ENCODE results near the gene NHERF1.

DNA sequence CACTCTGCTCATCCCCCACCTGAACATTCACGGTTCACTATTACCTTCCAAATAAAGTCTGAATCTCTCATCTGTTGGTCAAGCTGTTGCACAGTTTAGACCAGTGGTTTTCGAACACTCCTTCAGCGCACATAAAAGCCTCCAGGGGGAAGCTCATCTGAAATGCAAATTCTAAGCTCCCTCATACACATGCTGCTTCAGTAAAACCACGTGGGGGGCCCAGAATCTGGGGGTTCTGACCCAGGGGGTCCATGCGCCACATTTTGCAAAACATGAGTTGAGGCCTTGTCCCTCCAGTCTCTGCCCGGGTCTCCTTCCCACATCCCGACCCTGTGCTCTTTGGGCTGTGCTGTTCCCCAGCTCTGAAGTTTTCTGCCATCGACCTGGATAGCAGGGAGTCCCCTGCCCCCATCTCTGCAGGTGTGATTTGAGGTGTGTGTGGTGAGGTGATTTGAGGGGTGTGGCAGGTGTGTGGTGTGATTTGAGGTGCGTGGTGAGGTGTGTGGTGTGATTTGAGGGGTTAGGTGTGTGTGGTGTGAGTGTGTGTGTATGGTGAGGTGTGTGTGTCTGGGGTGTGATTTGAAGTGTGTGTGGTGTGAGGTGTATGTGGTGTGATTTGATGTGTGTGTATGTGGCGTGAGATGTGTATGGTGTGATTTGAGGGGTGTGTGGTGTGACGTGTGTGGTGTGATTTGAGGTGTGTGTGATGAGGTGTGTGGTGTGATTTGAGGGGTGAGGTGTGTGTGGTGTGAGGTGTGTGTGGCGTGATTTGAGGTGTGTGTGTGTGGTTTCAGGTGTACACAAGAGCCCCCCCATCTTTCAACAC lies 16.2 kb upstream of the NHERF1 start:
- no peak for TF ChIP-seq CTCF (IDR thresholded peaks at IDR 0.05; ENCODE audit: extremely low read depth in 1 of 2, insufficient read depth in 1 of 2, low read depth in 1 of 2, low read length in 2 of 2)
- TF ChIP-seq POLR2AphosphoS5 (IDR thresholded peaks at IDR 0.05; ENCODE audit: insufficient read depth, low read depth, low read length), result no peak
- TF ChIP-seq POLR2A (IDR thresholded peaks at IDR 0.05; ENCODE audit: low read depth, low read length), result no peak
- no peak for TF ChIP-seq EZH2 (IDR thresholded peaks at IDR 0.05; ENCODE audit: borderline replicate concordance, low read depth, low read length, severe bottlenecking)
- no peak for TF ChIP-seq MAX (IDR thresholded peaks at IDR 0.05; ENCODE audit: insufficient read depth, insufficient read length)
- TF ChIP-seq MYC (IDR thresholded peaks at IDR 0.05; ENCODE audit: low read depth, low read length), result no peak
- TF ChIP-seq GATA2 (IDR thresholded peaks at IDR 0.05; ENCODE audit: insufficient read depth, insufficient read length, low read depth, low read length), result no peak
